Measurements from ENCODE around the gene ZNF385D.

The ZNF385D gene

GRCh38 chr3:21540265-21540664, 210.7 kb downstream of the ZNF385D start:
- TF ChIP-seq EZH2 (IDR thresholded peaks at IDR 0.05; ENCODE audit: borderline replicate concordance, low read depth, low read length, severe bottlenecking), result no peak
- no peak for TF ChIP-seq CTCF (IDR thresholded peaks at IDR 0.05; ENCODE audit: borderline replicate concordance, extremely low read depth, low read length, poor library complexity, severe bottlenecking)
- H3K9me3 ChIP-seq (ENCODE audit: insufficient read depth, low read length, severe bottlenecking), result no peaks in the 10 kb centered on the region
- H3K4me2 ChIP-seq (ENCODE audit: insufficient read depth, low read length), result no peak overlapping the region
- no peaks in the 10 kb centered on the region for H3K27me3 ChIP-seq (ENCODE audit: insufficient read depth, low read length, poor library complexity)
- no peaks in the 10 kb centered on the region for H3K4me1 ChIP-seq (ENCODE audit: insufficient read depth, low read length)
- ATAC-seq (ENCODE audit: insufficient read depth, low read depth) (no peak), DNase-seq (no peak)
- H3K36me3 ChIP-seq (ENCODE audit: insufficient read depth, low read length), result no peaks in the 10 kb centered on the region
- no peak overlapping the region for H3K27ac ChIP-seq (ENCODE audit: low read length)
- H3K79me2 ChIP-seq (ENCODE audit: insufficient read depth, low read length), result no peaks in the 10 kb centered on the region
- H3K4me3 ChIP-seq (ENCODE audit: low read depth in 1 of 2, low read length in 2 of 2), result no peak overlapping the region
- H2AFZ ChIP-seq (ENCODE audit: low read depth, low read length), result no peak overlapping the region
- H3K9ac ChIP-seq (ENCODE audit: low read depth, low read length), result no peak overlapping the region
- no peaks in the 10 kb centered on the region for H4K20me1 ChIP-seq (ENCODE audit: insufficient read depth, low read length)

GRCh38 chr3:21534462-21534861, 216.5 kb downstream of the ZNF385D start:
- Histone ChIP-seq H3K4me3 (ENCODE audit: low read depth in 1 of 2, low read length in 2 of 2) (no peak overlapping the region), H3K9me3 (ENCODE audit: insufficient read depth, low read length, severe bottlenecking) (no peaks in the 10 kb centered on the region), H3K4me1 (ENCODE audit: insufficient read depth, low read length) (no peaks in the 10 kb centered on the region), H3K9ac (ENCODE audit: low read depth, low read length) (no peak overlapping the region), H3K27ac (ENCODE audit: low read length) (no peak overlapping the region), H3K79me2 (ENCODE audit: insufficient read depth, low read length) (no peaks in the 10 kb centered on the region), H3K4me2 (ENCODE audit: insufficient read depth, low read length) (no peak overlapping the region), H3K36me3 (ENCODE audit: insufficient read depth, low read length) (no peaks in the 10 kb centered on the region), H3K27me3 (ENCODE audit: insufficient read depth, low read length, poor library complexity) (no peaks in the 10 kb centered on the region), H4K20me1 (ENCODE audit: insufficient read depth, low read length) (no peaks in the 10 kb centered on the region), H2AFZ (ENCODE audit: low read depth, low read length) (no peak overlapping the region)
- TF ChIP-seq EZH2 (IDR thresholded peaks at IDR 0.05; ENCODE audit: borderline replicate concordance, low read depth, low read length, severe bottlenecking), result no peak
- no peak for TF ChIP-seq CTCF (IDR thresholded peaks at IDR 0.05; ENCODE audit: borderline replicate concordance, extremely low read depth, low read length, poor library complexity, severe bottlenecking)
- DNase-seq, result no peak
- ATAC-seq (ENCODE audit: insufficient read depth, low read depth), result no peak

GRCh38 chr3:21533002-21533401, 218.0 kb downstream of the ZNF385D start:
- Histone ChIP-seq H2AFZ (ENCODE audit: low read depth, low read length) (no peak overlapping the region), H3K9me3 (ENCODE audit: insufficient read depth, low read length, severe bottlenecking) (no peaks in the 10 kb centered on the region), H3K36me3 (ENCODE audit: insufficient read depth, low read length) (no peaks in the 10 kb centered on the region), H3K79me2 (ENCODE audit: insufficient read depth, low read length) (no peaks in the 10 kb centered on the region), H3K4me3 (ENCODE audit: low read depth in 1 of 2, low read length in 2 of 2) (no peak overlapping the region), H3K27me3 (ENCODE audit: insufficient read depth, low read length, poor library complexity) (no peaks in the 10 kb centered on the region), H3K27ac (ENCODE audit: low read length) (no peak overlapping the region), H3K4me1 (ENCODE audit: insufficient read depth, low read length) (no peaks in the 10 kb centered on the region), H3K9ac (ENCODE audit: low read depth, low read length) (no peak overlapping the region), H3K4me2 (ENCODE audit: insufficient read depth, low read length) (no peak overlapping the region), H4K20me1 (ENCODE audit: insufficient read depth, low read length) (no peaks in the 10 kb centered on the region)
- no peak for TF ChIP-seq CTCF (IDR thresholded peaks at IDR 0.05; ENCODE audit: borderline replicate concordance, extremely low read depth, low read length, poor library complexity, severe bottlenecking)
- ATAC-seq (ENCODE audit: insufficient read depth, low read depth) (no peak), DNase-seq (no peak)

- Histone ChIP-seq H3K4me3 (ENCODE audit: low read depth in 1 of 2, low read length in 2 of 2) (no peak overlapping the region), H3K27ac (ENCODE audit: low read length) (no peak overlapping the region), H2AFZ (ENCODE audit: low read depth, low read length) (no peak overlapping the region), H3K36me3 (ENCODE audit: insufficient read depth, low read length) (no peaks in the 10 kb centered on the region), H3K9ac (ENCODE audit: low read depth, low read length) (no peak overlapping the region), H3K4me1 (ENCODE audit: insufficient read depth, low read length) (no peaks in the 10 kb centered on the region), H3K9me3 (ENCODE audit: insufficient read depth, low read length, severe bottlenecking) (no peaks in the 10 kb centered on the region), H4K20me1 (ENCODE audit: insufficient read depth, low read length) (no peaks in the 10 kb centered on the region), H3K79me2 (ENCODE audit: insufficient read depth, low read length) (no peaks in the 10 kb centered on the region), H3K4me2 (ENCODE audit: insufficient read depth, low read length) (no peak overlapping the region), H3K27me3 (ENCODE audit: insufficient read depth, low read length, poor library complexity) (no peaks in the 10 kb centered on the region)
- no peak for ATAC-seq (ENCODE audit: insufficient read depth, low read depth)
- DNase-seq, result no peak
- TF ChIP-seq EZH2 (IDR thresholded peaks at IDR 0.05; ENCODE audit: borderline replicate concordance, low read depth, low read length, severe bottlenecking) (no peak), CTCF (IDR thresholded peaks at IDR 0.05; ENCODE audit: borderline replicate concordance, extremely low read depth, low read length, poor library complexity, severe bottlenecking) (no peak)
These were observed 219.1 kb downstream of the ZNF385D start for GRCh38 chr3:21531909-21532308.
